ENCODE results near the gene IGSF11. TPM values are rescaled to one million over a fixed set of nuclear protein-coding genes. Genes with fewer than 3 reads are reported as not detected.

IGSF11 gene
- total and polyA plus RNA-seq, 9 of the 15 experiments (the other 6 are each of a cell fraction or from before 2014, with no cell fraction given): 1.2 to 2.8 (median 1.7) TPM

GRCh38 chr3:119034256-119035013, at the start of gene IGSF11 (continued):
- TF ChIP-seq ATF4 (CRISPR knock-in tag; IDR thresholded peaks at IDR 0.05) (no peak), SMARCC2 (IDR thresholded peaks at IDR 0.05; ENCODE audit: low read depth) (no peak), ZNF263 (CRISPR knock-in tag; IDR thresholded peaks at IDR 0.05; ENCODE audit: borderline replicate concordance) (peak; percentile 80), SMARCA5 (IDR thresholded peaks at IDR 0.05) (no peak), MIER1 (IDR thresholded peaks at IDR 0.05; ENCODE audit: low read depth) (no peak), ZFX (CRISPR knock-in tag; IDR thresholded peaks at IDR 0.05) (0 out of 2 replicates have a peak, but pooled peaks have one; percentile 9), CBX1 (IDR thresholded peaks at IDR 0.05; ENCODE audit: low read depth) (0 out of 2 replicates have a peak, but pooled peaks have one; percentile 33), RBFOX2 (IDR thresholded peaks at IDR 0.05; ENCODE audit: low read depth, low read length) (0 out of 2 replicates have a peak, but pooled peaks have one; percentile 21), ZNF316 (IDR thresholded peaks at IDR 0.05) (no peak), KAT2B (IDR thresholded peaks at IDR 0.05; ENCODE audit: low read depth, low read length) (no peak), NR2C2 (CRISPR knock-in tag; IDR thresholded peaks at IDR 0.05) (0 out of 2 replicates have a peak, but pooled peaks have one; percentile 24), NR2C2 (tag; IDR thresholded peaks at IDR 0.05) (no peak), MTA1 (IDR thresholded peaks at IDR 0.05; ENCODE audit: borderline replicate concordance) (no peak), TBP (optimal IDR thresholded peaks at IDR 0.05; ENCODE audit: low read depth, low read length) (no peak), NR3C1 (CRISPR knock-in tag; IDR thresholded peaks at IDR 0.05) (no peak), HMG20A (CRISPR knock-in tag; conservative IDR thresholded peaks at IDR 0.05) (no peak), CREM (IDR thresholded peaks at IDR 0.05; ENCODE audit: low read depth) (peak; percentile 16; the same call in 1 of the 2 replicates), PHTF2 (CRISPR knock-in tag; IDR thresholded peaks at IDR 0.05) (no peak), MAZ (CRISPR knock-in tag; conservative IDR thresholded peaks at IDR 0.05 in 1 of 2, IDR thresholded peaks at IDR 0.05 in 1 of 2) (peak; percentile 49 to 87; a peak in 3 of 4 replicates), ZNF354B (CRISPR knock-in tag; IDR thresholded peaks at IDR 0.05) (no peak), SIX5 (IDR thresholded peaks at IDR 0.05; ENCODE audit: borderline replicate concordance in 1 of 2, insufficient read depth in 1 of 2, low read depth in 1 of 2, low read length in 2 of 2) (no peak), PRPF4 (IDR thresholded peaks at IDR 0.05; ENCODE audit: insufficient read depth, low read depth, low read length, poor library complexity, severe bottlenecking) (no peak), E2F6 (IDR thresholded peaks at IDR 0.05; ENCODE audit: borderline replicate concordance in 1 of 2, extremely low read depth in 1 of 2, insufficient read depth in 1 of 2, insufficient read length in 1 of 2, low read depth in 1 of 2, low read length in 1 of 2, poor library complexity in 1 of 2, severe bottlenecking in 1 of 2) (no peak), USF2 (CRISPR knock-in tag; IDR thresholded peaks at IDR 0.05) (no peak), NR2F6 (CRISPR knock-in tag; IDR thresholded peaks at IDR 0.05) (no peak), ARNT (IDR thresholded peaks at IDR 0.05) (no peak), KHSRP (IDR thresholded peaks at IDR 0.05) (no peak), CGGBP1 (CRISPR knock-in tag; IDR thresholded peaks at IDR 0.05) (no peak)
